GM23338 (cell line): ENCODE measurements around the gene ANP32D. TPM values are rescaled to one million over a fixed set of nuclear protein-coding genes. Genes with fewer than 3 reads are reported as not detected.

Experiments
- ATAC-seq: fragments of 200-7000 bp; cut with Tn5 transposase; 3 replicates; pipeline ENCODE4 v1.9.1; 2020
- DNase-seq: peaks from one replicate; pipeline ENCODE4 v3.0.0-alpha.2; 2015; ENCODE audit warnings: low spot score
- H2AFZ ChIP-seq: fragments of 200-600 bp; sonication (generic); 2 replicates; pipeline ENCODE4 v1.8.0; 2016; ENCODE audit warnings: antibody characterized with exemption, mild to moderate bottlenecking, moderate library complexity
- H3F3A ChIP-seq: fragments of 200-600 bp; sonication (generic); replicated peaks from 2 replicates; pipeline ENCODE4 v1.8.0; 2017; ENCODE audit warnings: antibody characterized with exemption, mixed run types, low read depth
- H3K27ac ChIP-seq: fragments of 200-600 bp; sonication (generic); 2 replicates; pipeline ENCODE4 v1.6.1; 2016; ENCODE audit warnings: low read depth
- H3K27me3 ChIP-seq: fragments of 200-600 bp; sonication (generic); 2 replicates; pipeline ENCODE4 v1.8.0; 2016; ENCODE audit warnings: mild to moderate bottlenecking, mixed run types, moderate library complexity; ENCODE audit not compliant: insufficient read depth
- H3K36me3 ChIP-seq: fragments of 200-600 bp; sonication (generic); 2 replicates; pipeline ENCODE4 v1.8.0; 2016; ENCODE audit warnings: mild to moderate bottlenecking; ENCODE audit not compliant: insufficient read depth
- H3K4me1 ChIP-seq: fragments of 200-600 bp; sonication (generic); 2 replicates; pipeline ENCODE4 v1.8.0; 2016; ENCODE audit warnings: mild to moderate bottlenecking, moderate library complexity; ENCODE audit not compliant: insufficient read depth
- H3K4me2 ChIP-seq: fragments of 200-600 bp; sonication (generic); 2 replicates; pipeline ENCODE4 v1.7.1; 2017; ENCODE audit warnings: mixed run types
- H3K4me3 ChIP-seq: fragments of 200-600 bp; sonication (generic); 2 replicates; pipeline ENCODE4 v1.6.1; 2016; ENCODE audit warnings: mixed run types
- H3K79me2 ChIP-seq: fragments of 200-600 bp; sonication (generic); replicated peaks from 2 replicates; pipeline ENCODE4 v1.8.0; 2017; ENCODE audit warnings: mild to moderate bottlenecking; ENCODE audit not compliant: insufficient read depth
- H3K9me2 ChIP-seq: fragments of 200-600 bp; sonication (generic); 2 replicates; pipeline ENCODE4 v1.8.0; 2017; ENCODE audit not compliant: insufficient read depth
- H4K20me1 ChIP-seq: fragments of 200-600 bp; sonication (generic); replicated peaks from 2 replicates; pipeline ENCODE4 v1.8.0; 2017; ENCODE audit warnings: mild to moderate bottlenecking; ENCODE audit not compliant: insufficient read depth
- H3K27ac Mint-ChIP-seq: 2 replicates; pipeline ENCODE4 v1.8.0; 2020; ENCODE audit warnings: inconsistent platforms, mild to moderate bottlenecking, moderate library complexity, mixed read lengths
- H3K27me3 Mint-ChIP-seq: 3 replicates; pipeline ENCODE4 v1.8.0; 2022; ENCODE audit warnings: low read depth, mild to moderate bottlenecking, moderate library complexity, mixed read lengths, inconsistent platforms; ENCODE audit not compliant: insufficient read depth, poor library complexity
- H3K36me3 Mint-ChIP-seq: 3 replicates; pipeline ENCODE4 v1.8.0; 2021; ENCODE audit warnings: low read depth, mild to moderate bottlenecking, inconsistent platforms, moderate library complexity, mixed read lengths
- H3K4me1 Mint-ChIP-seq: 3 replicates; pipeline ENCODE4 v1.8.0; 2020; ENCODE audit warnings: mild to moderate bottlenecking, inconsistent platforms, mixed read lengths
- H3K4me3 Mint-ChIP-seq: 3 replicates; pipeline ENCODE4 v1.8.0; 2021; ENCODE audit warnings: moderate library complexity, mild to moderate bottlenecking, inconsistent platforms, mixed read lengths
- H3K9me3 Mint-ChIP-seq: 3 replicates; pipeline ENCODE4 v1.8.0; 2020; ENCODE audit warnings: moderate library complexity, mild to moderate bottlenecking, inconsistent platforms, mixed read lengths
- CREB1 ChIP-seq: fragments of 250-450 bp; sonication (Bioruptor Pico); IDR thresholded peaks from 2 replicates; pipeline ENCODE4 v1.5.0; 2020; ENCODE audit warnings: low read depth, mild to moderate bottlenecking, moderate library complexity
- EZH2 ChIP-seq: fragments of 200-600 bp; sonication (generic); IDR thresholded peaks from one replicate; pipeline ENCODE4 v1.8.0; 2017; ENCODE audit warnings: antibody characterized with exemption, mild to moderate bottlenecking, low read depth; ENCODE audit not compliant: unreplicated experiment
- EZH2phosphoT487 ChIP-seq: fragments of 200-600 bp; sonication (generic); IDR thresholded peaks from one replicate; pipeline ENCODE4 v1.8.1; 2018; ENCODE audit warnings: antibody characterized with exemption; ENCODE audit not compliant: unreplicated experiment
- JUNB ChIP-seq: IDR thresholded peaks from one replicate; pipeline ENCODE4 v1.6.1; 2016; ENCODE audit warnings: antibody characterized with exemption; ENCODE audit not compliant: unreplicated experiment
- NANOG ChIP-seq: IDR thresholded peaks from 2 replicates; pipeline ENCODE4 v1.6.1; 2016; ENCODE audit warnings: antibody characterized with exemption, borderline replicate concordance
- POLR2AphosphoS5 ChIP-seq: IDR thresholded peaks from 2 replicates; pipeline ENCODE4 v1.6.1; 2016; ENCODE audit warnings: antibody characterized with exemption, low read depth
- STAT1 ChIP-seq: IDR thresholded peaks from one replicate; pipeline ENCODE4 v1.6.1; 2016; ENCODE audit warnings: antibody characterized with exemption; ENCODE audit not compliant: unreplicated experiment
- ZNF331 ChIP-seq: fragments of 250-450 bp; sonication (Bioruptor Pico); IDR thresholded peaks from 2 replicates; pipeline ENCODE4 v1.5.0; 2020; ENCODE audit warnings: low read depth, mild to moderate bottlenecking, moderate library complexity
- polyA plus RNA-seq: library from polyadenylated mRNA; unstranded; fragments of >200 nt; fragmentation: Nextera tagmentation; extraction: Ambion mirVana; gene quantifications from 2 replicates; pipeline ENCODE4 v1.2.1, GENCODE V29; 2016
- total RNA-seq: library from RNA; depleted of rRNA; stranded (reverse); fragments of >200 nt; shearing (Covaris generic); gene quantifications from 2 replicates; pipeline ENCODE4 v1.2.3, GENCODE V29; 2014
- TF ChIP-seq, protein P1 (sequence below): IDR thresholded peaks from one replicate; pipeline ENCODE4 v1.6.1; 2018; ENCODE audit warnings: antibody characterized with exemption; ENCODE audit not compliant: unreplicated experiment
- TF ChIP-seq, protein P2 (sequence below): IDR thresholded peaks from 2 replicates; pipeline ENCODE4 v1.6.1; 2016; ENCODE audit warnings: antibody characterized with exemption
- TF ChIP-seq, protein P3 (sequence below), 2 experiments: fragments of 200-600 bp in 1 of 2; sonication (generic) in 1 of 2; conservative IDR thresholded peaks; 2 replicates each; pipeline versions ENCODE4 v1.5.1 to v1.6.1; 2016 to 2017; ENCODE audit warnings: antibody characterized with exemption in 2 of 2, low read depth in 2 of 2, mild to moderate bottlenecking in 2 of 2, moderate library complexity in 1 of 2

ANP32D gene
- total and polyA plus RNA-seq, 2 experiments from 2014 or later = not detected

DNA sequence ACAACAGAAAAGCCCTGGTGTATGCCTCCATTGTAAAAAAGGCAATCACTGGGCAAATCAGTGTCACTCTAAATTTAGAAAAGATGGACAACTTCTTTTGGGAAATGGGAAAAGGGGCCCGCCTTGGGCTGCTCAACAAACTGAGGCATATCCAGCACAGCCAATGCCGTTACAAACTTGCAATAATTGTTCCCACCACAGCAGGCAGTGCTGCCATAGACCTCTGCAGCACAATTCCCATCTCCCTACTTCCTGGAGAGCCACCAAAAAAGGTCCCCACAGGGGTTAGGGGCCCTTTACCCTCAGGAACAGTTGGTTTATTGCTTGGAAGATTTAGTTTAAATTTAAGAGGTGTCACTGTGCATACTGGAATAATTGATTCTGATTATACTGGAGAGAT is 36.6 kb downstream of the ANP32D start (continued):
- TF ChIP-seq ZNF331 (CRISPR knock-in tag) (no peak), NANOG (no peak), EZH2phosphoT487 (no peak), CREB1 (CRISPR knock-in tag) (no peak), JUNB (no peak), POLR2AphosphoS5 (no peak)
- TF ChIP-seq, protein P1, sequence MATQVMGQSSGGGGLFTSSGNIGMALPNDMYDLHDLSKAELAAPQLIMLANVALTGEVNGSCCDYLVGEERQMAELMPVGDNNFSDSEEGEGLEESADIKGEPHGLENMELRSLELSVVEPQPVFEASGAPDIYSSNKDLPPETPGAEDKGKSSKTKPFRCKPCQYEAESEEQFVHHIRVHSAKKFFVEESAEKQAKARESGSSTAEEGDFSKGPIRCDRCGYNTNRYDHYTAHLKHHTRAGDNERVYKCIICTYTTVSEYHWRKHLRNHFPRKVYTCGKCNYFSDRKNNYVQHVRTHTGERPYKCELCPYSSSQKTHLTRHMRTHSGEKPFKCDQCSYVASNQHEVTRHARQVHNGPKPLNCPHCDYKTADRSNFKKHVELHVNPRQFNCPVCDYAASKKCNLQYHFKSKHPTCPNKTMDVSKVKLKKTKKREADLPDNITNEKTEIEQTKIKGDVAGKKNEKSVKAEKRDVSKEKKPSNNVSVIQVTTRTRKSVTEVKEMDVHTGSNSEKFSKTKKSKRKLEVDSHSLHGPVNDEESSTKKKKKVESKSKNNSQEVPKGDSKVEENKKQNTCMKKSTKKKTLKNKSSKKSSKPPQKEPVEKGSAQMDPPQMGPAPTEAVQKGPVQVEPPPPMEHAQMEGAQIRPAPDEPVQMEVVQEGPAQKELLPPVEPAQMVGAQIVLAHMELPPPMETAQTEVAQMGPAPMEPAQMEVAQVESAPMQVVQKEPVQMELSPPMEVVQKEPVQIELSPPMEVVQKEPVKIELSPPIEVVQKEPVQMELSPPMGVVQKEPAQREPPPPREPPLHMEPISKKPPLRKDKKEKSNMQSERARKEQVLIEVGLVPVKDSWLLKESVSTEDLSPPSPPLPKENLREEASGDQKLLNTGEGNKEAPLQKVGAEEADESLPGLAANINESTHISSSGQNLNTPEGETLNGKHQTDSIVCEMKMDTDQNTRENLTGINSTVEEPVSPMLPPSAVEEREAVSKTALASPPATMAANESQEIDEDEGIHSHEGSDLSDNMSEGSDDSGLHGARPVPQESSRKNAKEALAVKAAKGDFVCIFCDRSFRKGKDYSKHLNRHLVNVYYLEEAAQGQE = no peak
- TF ChIP-seq, protein P2, sequence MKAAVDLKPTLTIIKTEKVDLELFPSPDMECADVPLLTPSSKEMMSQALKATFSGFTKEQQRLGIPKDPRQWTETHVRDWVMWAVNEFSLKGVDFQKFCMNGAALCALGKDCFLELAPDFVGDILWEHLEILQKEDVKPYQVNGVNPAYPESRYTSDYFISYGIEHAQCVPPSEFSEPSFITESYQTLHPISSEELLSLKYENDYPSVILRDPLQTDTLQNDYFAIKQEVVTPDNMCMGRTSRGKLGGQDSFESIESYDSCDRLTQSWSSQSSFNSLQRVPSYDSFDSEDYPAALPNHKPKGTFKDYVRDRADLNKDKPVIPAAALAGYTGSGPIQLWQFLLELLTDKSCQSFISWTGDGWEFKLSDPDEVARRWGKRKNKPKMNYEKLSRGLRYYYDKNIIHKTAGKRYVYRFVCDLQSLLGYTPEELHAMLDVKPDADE = no peak

DNA sequence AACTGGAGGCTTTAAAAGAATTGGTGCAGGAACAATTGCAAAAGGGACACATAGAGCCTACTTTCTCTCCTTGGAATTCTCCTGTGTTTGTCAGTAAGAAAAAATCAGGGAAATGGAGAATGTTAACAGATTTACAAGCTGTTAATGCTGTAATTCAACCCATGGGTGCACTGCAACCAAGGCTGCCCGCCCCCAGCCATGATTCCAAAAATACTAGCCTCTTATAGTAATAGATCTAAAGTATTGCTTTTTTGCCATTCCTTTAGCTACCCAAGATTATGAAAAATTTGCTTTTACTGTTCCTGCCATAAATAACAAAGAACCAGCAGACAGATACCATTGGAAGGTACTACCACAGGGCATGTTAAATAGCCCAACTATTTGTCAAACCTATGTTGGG is 37.8 kb downstream of the ANP32D start:
- Histone ChIP-seq H3K36me3 (no peaks in the 10 kb centered on the region; the same call in 1 of the 2 replicates), H3K4me1 (no peaks in the 10 kb centered on the region), H4K20me1 (no peaks in the 10 kb centered on the region), H3F3A (no peaks in the 10 kb centered on the region), H3K79me2 (no peaks in the 10 kb centered on the region), H2AFZ (no peak overlapping the region), H3K9me2 (peaks cover 10% of the 10 kb centered on the region; the same call in 1 of the 2 replicates), H3K27me3 (no peaks in the 10 kb centered on the region), H3K4me3 (no peak overlapping the region), H3K4me2 (no peak overlapping the region), H3K27ac (no peak overlapping the region)
- Mint-ChIP-seq H3K27ac (no peak overlapping the region), H3K9me3 (peaks cover 40% of the 10 kb centered on the region), H3K27me3 (no peaks in the 10 kb centered on the region), H3K4me1 (no peaks in the 10 kb centered on the region), H3K4me3 (no peak overlapping the region), H3K36me3 (no peaks in the 10 kb centered on the region; the same call in 2 of the 3 replicates)
- ATAC-seq (no peak), DNase-seq (no peak)
- TF ChIP-seq, protein P2 = no peak
- TF ChIP-seq STAT1 = no peak
- no peak for TF ChIP-seq CREB1 (CRISPR knock-in tag)
- TF ChIP-seq, protein P3, sequence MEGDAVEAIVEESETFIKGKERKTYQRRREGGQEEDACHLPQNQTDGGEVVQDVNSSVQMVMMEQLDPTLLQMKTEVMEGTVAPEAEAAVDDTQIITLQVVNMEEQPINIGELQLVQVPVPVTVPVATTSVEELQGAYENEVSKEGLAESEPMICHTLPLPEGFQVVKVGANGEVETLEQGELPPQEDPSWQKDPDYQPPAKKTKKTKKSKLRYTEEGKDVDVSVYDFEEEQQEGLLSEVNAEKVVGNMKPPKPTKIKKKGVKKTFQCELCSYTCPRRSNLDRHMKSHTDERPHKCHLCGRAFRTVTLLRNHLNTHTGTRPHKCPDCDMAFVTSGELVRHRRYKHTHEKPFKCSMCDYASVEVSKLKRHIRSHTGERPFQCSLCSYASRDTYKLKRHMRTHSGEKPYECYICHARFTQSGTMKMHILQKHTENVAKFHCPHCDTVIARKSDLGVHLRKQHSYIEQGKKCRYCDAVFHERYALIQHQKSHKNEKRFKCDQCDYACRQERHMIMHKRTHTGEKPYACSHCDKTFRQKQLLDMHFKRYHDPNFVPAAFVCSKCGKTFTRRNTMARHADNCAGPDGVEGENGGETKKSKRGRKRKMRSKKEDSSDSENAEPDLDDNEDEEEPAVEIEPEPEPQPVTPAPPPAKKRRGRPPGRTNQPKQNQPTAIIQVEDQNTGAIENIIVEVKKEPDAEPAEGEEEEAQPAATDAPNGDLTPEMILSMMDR (conservative IDR thresholded peaks at IDR 0.05; ENCODE audit: low read depth in 2 of 2) = no peak
- no peak for TF ChIP-seq EZH2
- TF ChIP-seq EZH2phosphoT487 = no peak
- TF ChIP-seq ZNF331 (CRISPR knock-in tag) = no peak
